OCI-LY1 (cell line): ENCODE measurements around the gene ALX4.

Experiments used
- H2AFZ ChIP-seq: fragments of 200-600 bp; sonication (generic), shearing (Covaris generic); 2 replicates; pipeline ENCODE4 v1.6.0; 2014; ENCODE audit warnings: antibody characterized with exemption, mild to moderate bottlenecking, low read length
- H3F3A ChIP-seq: fragments of 200-600 bp; sonication (generic), shearing (Covaris generic); 2 replicates; pipeline ENCODE4 v1.6.0; 2014; ENCODE audit warnings: mild to moderate bottlenecking, antibody characterized with exemption, low read length, moderate library complexity; ENCODE audit not compliant: insufficient read depth
- H3K27ac ChIP-seq: fragments of 200-600 bp; sonication (generic); 2 replicates; pipeline ENCODE4 v1.5.1; 2014; ENCODE audit warnings: low read length, mixed run types, mild to moderate bottlenecking, low read depth; ENCODE audit not compliant: poor library complexity, severe bottlenecking
- H3K27me3 ChIP-seq: fragments of 200-600 bp; sonication (generic); 2 replicates; pipeline ENCODE4 v1.6.0; 2014; ENCODE audit warnings: antibody characterized with exemption, mild to moderate bottlenecking, low read length, moderate library complexity; ENCODE audit not compliant: insufficient read depth
- H3K36me3 ChIP-seq: fragments of 200-600 bp; sonication (generic); 2 replicates; pipeline ENCODE4 v1.6.1; 2014; ENCODE audit warnings: mild to moderate bottlenecking, antibody characterized with exemption, low read length, moderate library complexity, mixed read lengths; ENCODE audit not compliant: insufficient read depth
- H3K4me1 ChIP-seq: fragments of 200-600 bp; sonication (generic); 2 replicates; pipeline ENCODE4 v1.5.1; 2014; ENCODE audit warnings: mild to moderate bottlenecking, low read length, moderate library complexity; ENCODE audit not compliant: insufficient read depth, severe bottlenecking
- H3K4me2 ChIP-seq: fragments of 200-600 bp; sonication (generic), shearing (Covaris generic); 2 replicates; pipeline ENCODE4 v1.6.1; 2014; ENCODE audit warnings: low read length
- H3K4me3 ChIP-seq: fragments of 200-600 bp; sonication (generic); 2 replicates; pipeline ENCODE4 v1.5.1; 2014; ENCODE audit warnings: low read length, low read depth, mild to moderate bottlenecking, mixed read lengths; ENCODE audit not compliant: poor library complexity, severe bottlenecking
- H3K79me2 ChIP-seq: fragments of 200-600 bp; shearing (Covaris generic); 2 replicates; pipeline ENCODE4 v1.6.1; 2016; ENCODE audit warnings: mixed run types, low read length, mixed read lengths; ENCODE audit not compliant: insufficient read depth
- H3K9ac ChIP-seq: fragments of 200-600 bp; sonication (generic), shearing (Covaris generic); 2 replicates; pipeline ENCODE4 v1.6.1; 2014; ENCODE audit warnings: mild to moderate bottlenecking, low read length, mixed read lengths
- H3K9me2 ChIP-seq: fragments of 200-600 bp; sonication (generic), shearing (Covaris generic); 2 replicates; pipeline ENCODE4 v1.6.1; 2014; ENCODE audit warnings: low read depth, mild to moderate bottlenecking, low read length, mixed read lengths
- H3K9me3 ChIP-seq: fragments of 200-600 bp; shearing (Covaris generic); 2 replicates; pipeline ENCODE4 v1.6.1; 2014; ENCODE audit warnings: low read length, mixed read lengths
- H4K20me1 ChIP-seq: fragments of 200-600 bp; sonication (generic), shearing (Covaris generic); 2 replicates; pipeline ENCODE4 v1.6.0; 2016; ENCODE audit warnings: mild to moderate bottlenecking, low read length; ENCODE audit not compliant: insufficient read depth
- CTCF ChIP-seq: fragments of 200-600 bp; sonication (generic), shearing (Covaris generic); IDR thresholded peaks from 2 replicates; pipeline ENCODE4 v1.5.1; 2017; ENCODE audit warnings: mild to moderate bottlenecking, antibody characterized with exemption, low read length, moderate library complexity, mixed read lengths
- EZH2 ChIP-seq: fragments of 200-600 bp; sonication (generic), shearing (Covaris generic); IDR thresholded peaks from 2 replicates; pipeline ENCODE4 v1.8.0; 2017; ENCODE audit warnings: borderline replicate concordance, mixed run types, mild to moderate bottlenecking, antibody characterized with exemption, low read length, moderate library complexity, mixed read lengths

The ALX4 gene

GRCh38 chr11:44244639-44245310, 65.2 kb downstream of the ALX4 start:
- H3K4me1 ChIP-seq, result no peaks in the 10 kb centered on the region
- H3K9me2 ChIP-seq, result no peaks in the 10 kb centered on the region
- H3F3A ChIP-seq, result no peaks in the 10 kb centered on the region
- no peak overlapping the region for H3K4me3 ChIP-seq
- H3K9ac ChIP-seq, result no peak overlapping the region
- H3K79me2 ChIP-seq, result no peaks in the 10 kb centered on the region
- TF ChIP-seq CTCF (no peak), EZH2 (no peak)
- no peak overlapping the region for H3K4me2 ChIP-seq
- no peaks in the 10 kb centered on the region for H4K20me1 ChIP-seq
- H3K9me3 ChIP-seq, result no peaks in the 10 kb centered on the region
- H2AFZ ChIP-seq, result no peak overlapping the region
- no peaks in the 10 kb centered on the region for H3K27me3 ChIP-seq
- no peak overlapping the region for H3K27ac ChIP-seq
- no peaks in the 10 kb centered on the region for H3K36me3 ChIP-seq

GRCh38 chr11:44243595-44244343, 66.2 kb downstream of the ALX4 start:
- H3F3A ChIP-seq, result no peaks in the 10 kb centered on the region
- TF ChIP-seq EZH2 (no peak), CTCF (no peak)
- no peak overlapping the region for H3K9ac ChIP-seq
- no peaks in the 10 kb centered on the region for H3K9me3 ChIP-seq
- no peak overlapping the region for H3K4me3 ChIP-seq
- H2AFZ ChIP-seq, result no peak overlapping the region
- no peaks in the 10 kb centered on the region for H3K9me2 ChIP-seq
- H3K36me3 ChIP-seq, result no peaks in the 10 kb centered on the region
- no peaks in the 10 kb centered on the region for H3K27me3 ChIP-seq
- H3K27ac ChIP-seq, result no peak overlapping the region
- no peak overlapping the region for H3K4me2 ChIP-seq
- H3K79me2 ChIP-seq, result no peaks in the 10 kb centered on the region
- H3K4me1 ChIP-seq, result no peaks in the 10 kb centered on the region
- no peaks in the 10 kb centered on the region for H4K20me1 ChIP-seq

- no peaks in the 10 kb centered on the region for H3K79me2 ChIP-seq
- H3K9me3 ChIP-seq, result no peaks in the 10 kb centered on the region
- no peaks in the 10 kb centered on the region for H3K27me3 ChIP-seq
- TF ChIP-seq CTCF (no peak), EZH2 (no peak)
- no peaks in the 10 kb centered on the region for H3K36me3 ChIP-seq
- H3K4me2 ChIP-seq, result no peak overlapping the region
- H2AFZ ChIP-seq, result no peak overlapping the region
- no peaks in the 10 kb centered on the region for H3F3A ChIP-seq
- H3K9me2 ChIP-seq, result no peaks in the 10 kb centered on the region
- H3K4me1 ChIP-seq, result no peaks in the 10 kb centered on the region
- H3K9ac ChIP-seq, result no peak overlapping the region
- no peak overlapping the region for H3K27ac ChIP-seq
- H3K4me3 ChIP-seq, result no peak overlapping the region
- no peaks in the 10 kb centered on the region for H4K20me1 ChIP-seq
Observed at GRCh38 chr11:44243086-44243485, 66.9 kb downstream of the ALX4 start.
